ENCODE measurements around the gene KDM4C. TPM values are rescaled to one million over a fixed set of nuclear protein-coding genes. Genes with fewer than 3 reads are reported as not detected.
A peak's percentile ranks its signal among the peaks of the same experiment; 100 is the strongest.

The KDM4C gene
- total RNA-seq, 1 experiment from 2014 or later: 17.0 TPM

DNA sequence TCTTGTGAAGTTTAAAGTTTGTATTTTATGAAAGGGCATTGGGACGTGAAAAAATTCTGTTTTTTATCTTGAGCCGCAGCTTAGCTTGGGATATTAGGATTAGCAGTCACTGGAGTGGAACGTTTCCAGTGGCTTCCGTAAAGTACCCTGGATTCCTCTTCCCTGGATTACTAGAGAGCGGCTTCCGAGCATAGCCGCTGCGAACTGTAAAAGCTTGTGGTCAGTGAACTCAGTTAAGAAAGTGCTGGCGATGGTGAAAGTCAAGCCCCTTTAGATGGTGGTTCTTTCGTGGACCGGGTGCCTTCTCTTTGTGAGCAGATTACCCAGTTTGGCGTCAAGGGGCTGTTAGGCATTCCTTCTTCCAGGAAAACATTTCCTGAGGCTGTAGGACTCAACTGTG is 168.1 kb downstream of the KDM4C start:
- no peak overlapping the region for H3K27ac ChIP-seq
- H3K27me3 ChIP-seq: no peaks in the 10 kb centered on the region
- H3K4me3 ChIP-seq: no peak overlapping the region

GRCh38 chr9:6926436-6926835 is 168.7 kb downstream of the KDM4C start:
- Histone ChIP-seq H3K27ac (no peak overlapping the region), H3K27me3 (no peaks in the 10 kb centered on the region), H3K36me3 (no peaks in the 10 kb centered on the region), H3K4me3 (no peak overlapping the region), H3K9me3 (replicated peaks) (no peaks in the 10 kb centered on the region), H3K4me1 (0 out of 2 replicates have a peak, but pooled peaks cover under 1% of the 10 kb centered on the region)
- DNase-seq: no peak

More for the DNA sequence above, 168.1 kb downstream of the KDM4C start:
- Histone ChIP-seq H3K36me3 (no peaks in the 10 kb centered on the region), H3K4me1 (no peaks in the 10 kb centered on the region), H3K9me3 (replicated peaks) (no peaks in the 10 kb centered on the region)
- DNase-seq: no peak

DNA sequence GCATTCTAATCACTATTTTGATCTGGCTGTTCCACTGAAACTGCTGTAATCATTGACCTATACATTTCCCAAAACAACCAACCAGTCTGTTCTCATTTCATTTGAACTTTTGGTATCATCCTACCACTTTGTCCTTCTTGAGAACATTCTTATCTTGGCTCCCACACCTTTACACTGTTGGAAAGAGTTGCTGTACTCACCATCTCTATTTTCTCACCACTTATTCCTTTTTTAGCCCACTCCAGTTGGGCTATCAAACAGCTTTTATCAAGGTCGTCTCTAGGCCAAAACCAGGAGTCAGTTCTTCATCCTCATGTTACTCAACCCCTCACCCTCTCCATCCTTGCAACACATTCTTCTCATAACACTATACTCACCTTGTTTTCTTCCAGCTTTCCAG is 170.1 kb downstream of the KDM4C start:
- H3K4me1 ChIP-seq: peaks cover 5% of the 10 kb centered on the region
- no peaks in the 10 kb centered on the region for H3K27me3 ChIP-seq
- no peak overlapping the region for H3K27ac ChIP-seq
- no peaks in the 10 kb centered on the region for H3K36me3 ChIP-seq
- H3K4me3 ChIP-seq: no peak overlapping the region
- H3K9me3 ChIP-seq (replicated peaks): no peaks in the 10 kb centered on the region
- no peak for DNase-seq

DNA sequence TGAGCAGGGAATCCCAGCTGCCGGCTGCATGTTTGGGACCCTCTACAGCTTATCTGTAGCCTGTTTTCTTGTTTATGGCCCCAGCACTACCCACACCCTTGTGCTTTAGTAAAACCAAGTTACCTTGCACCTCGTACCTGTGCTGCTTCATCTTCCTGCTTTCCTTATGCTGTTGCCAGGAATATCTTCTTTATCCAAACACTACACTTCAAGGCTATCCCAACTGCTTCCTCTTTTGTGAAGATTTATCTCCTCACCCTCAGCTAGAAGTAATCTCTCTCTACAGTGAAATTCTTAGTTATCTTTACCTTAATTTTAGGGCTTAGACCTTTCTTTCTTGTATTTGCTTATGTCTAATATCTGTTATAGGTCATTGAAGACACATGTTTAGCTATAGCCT is 171.1 kb downstream of the KDM4C start:
- no peaks in the 10 kb centered on the region for H3K9me3 ChIP-seq (replicated peaks)
- no peaks in the 10 kb centered on the region for H3K36me3 ChIP-seq
- H3K27ac ChIP-seq: no peak overlapping the region
- H3K4me3 ChIP-seq: no peak overlapping the region
- no peaks in the 10 kb centered on the region for H3K27me3 ChIP-seq
- DNase-seq: no peak
- peaks cover 5% of the 10 kb centered on the region for H3K4me1 ChIP-seq

DNA sequence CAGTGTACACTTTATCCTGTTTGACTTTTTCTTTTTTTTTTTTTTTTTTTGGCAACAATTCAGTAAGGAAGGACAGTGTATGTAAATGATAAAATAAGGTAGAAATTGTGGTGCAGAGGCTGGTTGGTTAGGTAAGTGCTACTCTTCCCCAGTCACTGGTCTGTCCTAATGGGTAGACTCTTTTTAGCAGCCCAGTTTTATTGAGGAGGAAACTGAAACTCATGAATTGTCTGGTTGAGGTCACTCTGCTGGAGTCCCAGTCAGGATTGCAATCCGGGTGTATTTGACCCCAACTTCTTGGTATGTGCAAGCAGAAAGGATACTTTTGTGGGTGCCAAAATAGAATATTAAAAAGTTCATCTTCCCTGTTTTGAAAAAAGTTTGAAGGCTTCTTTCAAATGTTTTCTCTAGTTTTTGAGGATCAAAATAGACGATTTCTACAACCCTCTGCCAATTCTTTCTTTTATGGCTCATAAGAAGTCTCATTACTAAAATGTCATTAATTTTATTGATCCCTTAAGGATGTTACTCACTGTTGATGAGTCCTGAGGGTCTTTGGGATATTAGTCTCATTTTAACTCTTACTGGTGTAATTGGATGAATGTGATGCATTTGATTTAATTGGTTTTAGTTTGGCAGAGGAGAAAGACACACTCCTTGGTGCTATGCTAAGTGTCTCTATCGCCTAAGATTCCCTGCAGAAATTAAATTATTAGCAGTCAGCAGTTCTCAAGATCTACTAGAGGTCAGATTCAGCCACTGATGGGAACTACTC is 171.9 kb downstream of the KDM4C start:
- Histone ChIP-seq H3K9me3 (replicated peaks) (no peaks in the 10 kb centered on the region), H3K4me3 (no peak overlapping the region), H3K27me3 (no peaks in the 10 kb centered on the region), H3K27ac (no peak overlapping the region), H3K4me1 (peaks cover 5% of the 10 kb centered on the region), H3K36me3 (no peaks in the 10 kb centered on the region)
- DNase-seq: no peak

GRCh38 chr9:6930827-6931226 is 173.1 kb downstream of the KDM4C start:
- peaks cover 5% of the 10 kb centered on the region for H3K4me1 ChIP-seq
- no peaks in the 10 kb centered on the region for H3K27me3 ChIP-seq
- no peak overlapping the region for H3K4me3 ChIP-seq
- no peak for DNase-seq
- H3K27ac ChIP-seq: no peak overlapping the region
- H3K9me3 ChIP-seq (replicated peaks): no peaks in the 10 kb centered on the region
- no peaks in the 10 kb centered on the region for H3K36me3 ChIP-seq

DNA sequence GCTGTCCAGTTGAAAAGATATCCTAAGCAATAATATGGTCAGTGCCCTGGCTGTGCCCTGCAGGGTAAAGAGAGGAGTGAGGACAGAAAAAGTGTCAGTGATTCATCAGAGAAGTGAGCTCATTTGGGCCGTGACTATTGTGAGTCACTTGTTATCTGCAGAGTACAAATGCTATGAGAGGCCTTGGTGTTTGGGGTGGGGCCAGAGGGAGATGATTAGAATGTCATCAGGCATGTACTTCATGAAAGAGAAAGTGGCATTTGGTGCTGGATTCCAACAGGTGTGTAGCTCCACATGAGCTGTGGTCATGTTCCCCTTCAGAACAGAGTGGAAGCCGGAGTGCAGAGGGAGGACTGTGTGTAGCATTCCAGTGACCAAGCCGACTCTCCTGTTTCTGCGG is 174.1 kb downstream of the KDM4C start:
- H3K36me3 ChIP-seq: no peaks in the 10 kb centered on the region
- H3K27ac ChIP-seq: peak overlapping the region; percentile 27; the same call in 1 of the 2 replicates
- DNase-seq: peak; percentile 77 to 82
- H3K27me3 ChIP-seq: no peaks in the 10 kb centered on the region
- no peaks in the 10 kb centered on the region for H3K9me3 ChIP-seq (replicated peaks)
- peak overlapping the region; percentile 13; the same call in 1 of the 2 replicates for H3K4me3 ChIP-seq
- H3K4me1 ChIP-seq: peaks cover 5% of the 10 kb centered on the region

DNA sequence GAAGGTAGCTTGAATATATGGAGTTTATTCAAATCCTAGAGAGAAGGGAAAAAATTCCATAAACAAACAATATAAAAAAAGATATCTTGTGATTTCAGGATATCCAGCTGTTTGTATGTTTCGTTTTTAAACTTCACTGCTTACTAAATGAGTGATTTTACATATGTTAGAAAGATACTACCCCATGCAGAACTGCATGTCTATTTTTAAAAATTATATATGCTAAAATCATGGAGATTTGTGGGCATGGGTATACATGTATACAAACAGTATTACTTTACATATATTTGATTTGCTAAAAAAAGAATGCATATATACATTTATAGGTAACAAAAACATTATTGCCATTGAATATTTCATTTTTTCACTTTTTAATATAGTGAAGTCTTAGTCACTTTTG is 178.3 kb downstream of the KDM4C start:
- DNase-seq: no peak
- no peaks in the 10 kb centered on the region for H3K9me3 ChIP-seq (replicated peaks)
- H3K27ac ChIP-seq: no peak overlapping the region
- no peaks in the 10 kb centered on the region for H3K27me3 ChIP-seq
- H3K4me1 ChIP-seq: peaks cover 18% of the 10 kb centered on the region
- H3K36me3 ChIP-seq: no peaks in the 10 kb centered on the region
- H3K4me3 ChIP-seq: no peak overlapping the region

DNA sequence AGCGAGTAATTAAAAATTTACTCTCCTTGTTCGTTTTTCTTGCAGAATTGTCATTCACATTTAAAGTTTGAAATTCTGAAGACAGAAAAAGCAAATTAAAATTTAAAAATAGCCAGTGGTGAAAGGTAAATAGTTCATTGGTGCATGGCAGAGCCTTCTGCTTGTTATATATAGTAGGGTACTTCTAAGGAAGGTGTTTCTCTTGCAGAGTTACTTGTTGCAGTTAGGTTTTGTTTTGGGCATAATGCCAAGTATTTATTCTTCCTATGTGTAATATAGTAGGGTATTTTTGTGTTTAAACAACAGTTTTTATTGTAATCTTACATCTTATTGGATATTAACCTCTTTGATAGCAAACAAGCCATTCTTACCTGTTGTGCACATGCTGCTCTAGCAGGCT is 179.4 kb downstream of the KDM4C start:
- H3K36me3 ChIP-seq: no peaks in the 10 kb centered on the region
- no peaks in the 10 kb centered on the region for H3K27me3 ChIP-seq
- no peak overlapping the region for H3K27ac ChIP-seq
- DNase-seq: no peak
- no peaks in the 10 kb centered on the region for H3K9me3 ChIP-seq (replicated peaks)
- H3K4me3 ChIP-seq: no peak overlapping the region
- H3K4me1 ChIP-seq: peaks cover 15% of the 10 kb centered on the region

DNA sequence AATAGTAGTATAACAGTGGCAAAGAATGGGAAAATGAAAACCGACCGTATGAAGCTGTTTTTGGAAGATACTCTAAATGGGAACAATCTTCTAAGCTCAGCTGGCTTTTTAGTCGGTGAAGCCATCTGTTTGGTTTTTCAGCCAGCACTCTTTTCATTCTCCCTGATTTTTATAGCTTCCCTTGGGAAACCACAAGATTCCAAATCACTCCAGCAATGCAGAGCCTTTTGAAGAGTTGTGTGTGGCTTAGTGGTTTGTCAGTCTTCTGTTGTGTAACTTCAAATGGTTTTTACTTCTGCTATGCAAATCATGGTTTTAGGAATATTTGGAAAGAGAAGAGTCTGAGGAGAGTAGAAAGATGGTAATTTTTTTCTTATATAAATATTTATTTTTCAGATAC is 180.7 kb downstream of the KDM4C start:
- Histone ChIP-seq H3K36me3 (no peaks in the 10 kb centered on the region), H3K9me3 (replicated peaks) (no peaks in the 10 kb centered on the region), H3K27ac (no peak overlapping the region), H3K4me3 (no peak overlapping the region), H3K4me1 (peaks cover 13% of the 10 kb centered on the region), H3K27me3 (no peaks in the 10 kb centered on the region)
- DNase-seq: peak; percentile 34 to 76

DNA sequence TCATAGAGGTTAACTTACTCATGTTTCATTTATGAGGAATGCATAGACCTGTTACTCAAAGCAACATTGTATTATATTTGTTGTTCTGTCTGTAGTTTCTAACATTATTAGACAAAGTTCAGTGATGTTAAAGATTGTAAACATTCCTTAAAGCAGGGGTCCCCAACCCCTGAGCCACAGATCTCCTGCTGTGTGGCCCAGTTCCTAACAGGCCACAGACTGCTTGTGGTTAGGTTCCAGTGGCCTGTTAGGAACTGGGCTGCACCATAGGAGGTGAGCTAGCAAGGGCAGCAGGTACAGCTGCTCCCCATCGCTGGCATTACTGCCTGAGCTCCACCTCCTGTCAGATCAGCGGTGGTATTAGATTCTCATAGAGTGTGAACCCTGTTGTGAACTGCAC is 181.1 kb downstream of the KDM4C start:
- Histone ChIP-seq H3K9me3 (replicated peaks) (no peaks in the 10 kb centered on the region), H3K27ac (no peak overlapping the region), H3K36me3 (no peaks in the 10 kb centered on the region), H3K27me3 (no peaks in the 10 kb centered on the region), H3K4me1 (peaks cover 13% of the 10 kb centered on the region), H3K4me3 (no peak overlapping the region)
- peak; percentile 17 to 33 for DNase-seq

- H3K36me3 ChIP-seq: no peaks in the 10 kb centered on the region
- no peak overlapping the region for H3K4me3 ChIP-seq
- H3K4me1 ChIP-seq: peaks cover 13% of the 10 kb centered on the region
- H3K27ac ChIP-seq: no peak overlapping the region
- no peaks in the 10 kb centered on the region for H3K9me3 ChIP-seq (replicated peaks)
- H3K27me3 ChIP-seq: no peaks in the 10 kb centered on the region
- no peak for DNase-seq
These were observed 183.7 kb downstream of the KDM4C start for GRCh38 chr9:6941501-6941900.

GRCh38 chr9:6942406-6942805 is 184.6 kb downstream of the KDM4C start:
- no peak for DNase-seq
- peaks cover 13% of the 10 kb centered on the region for H3K4me1 ChIP-seq
- no peaks in the 10 kb centered on the region for H3K27me3 ChIP-seq
- no peaks in the 10 kb centered on the region for H3K36me3 ChIP-seq
- H3K9me3 ChIP-seq (replicated peaks): no peaks in the 10 kb centered on the region
- no peak overlapping the region for H3K27ac ChIP-seq
- H3K4me3 ChIP-seq: no peak overlapping the region

GRCh38 chr9:6943293-6943692 is 185.5 kb downstream of the KDM4C start:
- Histone ChIP-seq H3K4me3 (no peak overlapping the region), H3K27ac (no peak overlapping the region), H3K27me3 (no peaks in the 10 kb centered on the region), H3K36me3 (no peaks in the 10 kb centered on the region), H3K9me3 (replicated peaks) (no peaks in the 10 kb centered on the region), H3K4me1 (peaks cover 8% of the 10 kb centered on the region)
- no peak for DNase-seq

GRCh38 chr9:6944093-6944551 is 186.3 kb downstream of the KDM4C start:
- Histone ChIP-seq H3K27ac (no peak overlapping the region), H3K27me3 (no peaks in the 10 kb centered on the region), H3K36me3 (no peaks in the 10 kb centered on the region), H3K4me1 (peaks cover 2% of the 10 kb centered on the region), H3K9me3 (replicated peaks) (no peaks in the 10 kb centered on the region), H3K4me3 (no peak overlapping the region)
- no peak for DNase-seq

DNA sequence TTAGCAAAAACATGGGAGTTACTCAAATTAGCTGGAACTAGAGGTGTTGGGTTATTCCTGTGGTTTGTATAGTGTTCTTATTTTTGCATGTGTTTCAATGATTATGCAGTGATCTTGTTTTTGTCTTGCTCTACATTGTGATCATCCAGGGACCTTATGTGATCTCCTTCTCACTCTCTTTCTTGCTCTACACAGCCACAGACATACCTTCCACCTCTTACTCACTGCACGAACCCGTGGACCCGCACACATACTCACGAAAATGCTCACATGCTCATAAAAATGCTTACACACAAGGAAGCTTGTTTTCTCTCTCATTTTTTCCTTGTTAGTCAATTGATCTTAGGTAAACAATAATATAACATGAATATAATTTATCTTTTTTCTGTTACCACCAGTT is 187.1 kb downstream of the KDM4C start:
- Histone ChIP-seq H3K36me3 (no peaks in the 10 kb centered on the region), H3K27ac (no peak overlapping the region), H3K27me3 (no peaks in the 10 kb centered on the region), H3K4me3 (no peak overlapping the region), H3K4me1 (no peaks in the 10 kb centered on the region), H3K9me3 (replicated peaks) (no peaks in the 10 kb centered on the region)
- DNase-seq: no peak

Data from SJCRH30 (cell line).